HG03064 (cell line): ENCODE data around the gene PEX11B.

Experiments
- ATAC-seq: cut with Tn5 transposase; IDR thresholded peaks from one replicate; pipeline ENCODE4 v1.9.1; 2021; ENCODE audit warnings: low read depth; ENCODE audit not compliant: unreplicated experiment

The PEX11B gene

GRCh38 chr1:145918144-145918991 lies at the start of gene PEX11B:
Gene PEX11B, minus strand, starts transcription at chr1:145918717. Its CDS starts 29 bp downstream, at chr1:145918688.
- ATAC-seq = peak; percentile 93

GRCh38 chr1:145967288-145967687 lies 48.8 kb upstream of the PEX11B start:
- no peak for ATAC-seq

- ATAC-seq = no peak
Measured at GRCh38 chr1:145965119-145965744, 46.7 kb upstream of the PEX11B start.

GRCh38 chr1:145964328-145965118 lies 46.0 kb upstream of the PEX11B start, which contains the start of the genes ANKRD34A and POLR3GL:
Gene ANKRD34A, minus strand, starts transcription at chr1:145964575. Its CDS starts 2,816 bp downstream, at chr1:145961759.
Gene POLR3GL, plus strand, starts transcription at chr1:145964690. Its CDS starts 10,176 bp downstream, at chr1:145974866.
- ATAC-seq = peak; percentile 89

- ATAC-seq = no peak
Measured at GRCh38 chr1:145963265-145964019, 44.9 kb upstream of the PEX11B start.

GRCh38 chr1:145962157-145963102 lies 43.9 kb upstream of the PEX11B start:
- ATAC-seq = no peak

GRCh38 chr1:145961425-145962156 lies 43.1 kb upstream of the PEX11B start:
- no peak for ATAC-seq

- no peak for ATAC-seq
Measured at GRCh38 chr1:145961109-145961424, 42.5 kb upstream of the PEX11B start.

- ATAC-seq = no peak
Measured at GRCh38 chr1:145960468-145961108, 42.1 kb upstream of the PEX11B start.

GRCh38 chr1:145959957-145960467 lies 41.5 kb upstream of the PEX11B start:
- no peak for ATAC-seq

- ATAC-seq = no peak
Measured at GRCh38 chr1:145959333-145959732, 40.8 kb upstream of the PEX11B start.

- no peak for ATAC-seq
Measured at GRCh38 chr1:145958734-145959133, 40.2 kb upstream of the PEX11B start.

GRCh38 chr1:145957443-145958319 lies 39.2 kb upstream of the PEX11B start, which contains the start of gene LIX1L:
Gene LIX1L, minus strand, starts transcription at chr1:145958017. Its CDS starts 90 bp downstream, at chr1:145957927.
- ATAC-seq = peak; percentile 80

GRCh38 chr1:145956781-145957442 lies 38.4 kb upstream of the PEX11B start:
- no peak for ATAC-seq

GRCh38 chr1:145956361-145956760 lies 37.8 kb upstream of the PEX11B start:
- no peak for ATAC-seq

GRCh38 chr1:145955436-145955835 lies 36.9 kb upstream of the PEX11B start:
- ATAC-seq = no peak
